T-helper 2 cell (primary cell): Measurements from ENCODE around the gene KCNQ1.

Source experiments
- DNase-seq, 5 experiments: peaks; one replicate each; pipeline versions ENCODE4 v3.0.0 to v3.0.0-alpha.2; 2012 to 2022

The KCNQ1 gene

GRCh38 chr11:2426221-2426620 is 18.6 kb upstream of the KCNQ1 start:
- no peak for DNase-seq

DNA sequence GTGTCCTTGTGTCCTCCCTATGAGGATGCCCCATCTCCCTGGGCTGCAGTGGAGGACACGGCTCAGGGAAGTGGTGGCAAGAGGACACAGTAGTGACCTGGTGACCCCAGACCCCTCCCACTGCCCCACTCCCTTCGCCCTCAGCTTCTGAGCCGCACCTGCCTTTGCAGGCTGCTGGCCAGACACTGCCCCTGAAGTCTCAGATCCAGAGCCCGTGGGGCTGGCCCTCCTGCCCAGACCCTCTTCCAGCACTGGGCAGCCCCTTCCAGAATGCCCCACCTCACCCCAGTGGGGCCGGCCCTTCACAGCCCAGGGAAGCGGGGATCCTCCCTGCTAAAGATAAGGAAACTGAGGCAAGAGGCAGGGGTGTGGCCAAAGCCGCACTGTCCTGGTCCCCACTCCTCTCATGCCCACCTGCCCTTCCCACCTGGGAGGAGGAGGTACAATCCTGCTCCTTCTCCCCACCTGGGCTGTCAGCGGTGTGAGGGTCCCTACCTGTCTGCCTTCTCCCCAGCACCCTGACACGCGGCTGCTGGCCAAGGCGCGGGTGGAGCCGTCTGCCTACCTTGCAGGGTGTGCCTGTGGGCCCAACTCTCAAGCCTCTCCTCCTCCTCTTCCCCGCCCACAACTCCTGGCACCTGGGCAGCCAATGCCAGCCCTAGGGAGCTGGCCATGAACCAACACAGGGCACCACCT is 17.8 kb upstream of the KCNQ1 start:
- DNase-seq: no peak

GRCh38 chr11:2427721-2428321 is 17.0 kb upstream of the KCNQ1 start:
- no peak for DNase-seq

DNA sequence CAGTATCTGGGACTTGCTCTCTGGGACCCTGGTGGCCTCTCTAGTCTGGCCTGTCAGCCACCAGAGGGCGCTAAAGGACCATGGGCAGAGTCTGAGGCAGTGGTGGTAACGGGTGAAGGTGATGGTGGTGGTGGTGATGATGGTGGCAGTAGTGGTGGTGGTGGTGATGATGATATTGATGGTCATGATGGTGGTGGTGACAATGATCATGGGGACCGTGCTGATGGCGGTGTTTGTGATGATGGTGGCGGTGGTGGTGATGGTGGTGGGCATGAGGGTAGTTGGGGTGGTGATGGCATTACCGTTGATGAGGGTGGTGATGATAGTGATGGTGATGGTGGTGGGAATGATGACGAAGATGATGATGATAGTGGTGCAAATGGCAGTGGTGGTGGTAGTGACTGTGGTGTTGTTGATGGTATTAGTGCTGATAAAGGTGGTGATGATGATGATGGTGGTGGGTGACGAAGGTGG is 16.4 kb upstream of the KCNQ1 start:
- peak; percentile 68 to 80 (median 71) for DNase-seq

DNA sequence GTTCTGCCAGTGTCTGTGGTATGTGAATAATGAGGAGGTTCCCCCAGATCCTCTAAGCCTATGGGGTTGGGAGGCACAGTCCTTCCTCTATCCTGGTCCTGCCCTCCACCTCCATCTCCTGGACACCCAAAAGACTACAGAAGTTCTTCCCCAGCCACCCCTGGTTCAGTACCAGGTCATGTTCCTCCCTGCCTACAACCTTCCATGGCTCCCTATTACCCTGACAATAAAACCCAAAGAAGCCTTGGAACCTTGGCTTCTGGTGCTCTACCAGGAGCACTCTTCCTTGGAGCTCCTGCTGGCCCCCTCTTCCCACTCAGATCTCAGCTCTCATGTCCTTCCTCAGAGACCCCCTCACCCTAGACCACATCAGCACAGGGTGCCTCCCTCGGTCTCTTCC is 13.4 kb upstream of the KCNQ1 start:
- no peak for DNase-seq

DNA sequence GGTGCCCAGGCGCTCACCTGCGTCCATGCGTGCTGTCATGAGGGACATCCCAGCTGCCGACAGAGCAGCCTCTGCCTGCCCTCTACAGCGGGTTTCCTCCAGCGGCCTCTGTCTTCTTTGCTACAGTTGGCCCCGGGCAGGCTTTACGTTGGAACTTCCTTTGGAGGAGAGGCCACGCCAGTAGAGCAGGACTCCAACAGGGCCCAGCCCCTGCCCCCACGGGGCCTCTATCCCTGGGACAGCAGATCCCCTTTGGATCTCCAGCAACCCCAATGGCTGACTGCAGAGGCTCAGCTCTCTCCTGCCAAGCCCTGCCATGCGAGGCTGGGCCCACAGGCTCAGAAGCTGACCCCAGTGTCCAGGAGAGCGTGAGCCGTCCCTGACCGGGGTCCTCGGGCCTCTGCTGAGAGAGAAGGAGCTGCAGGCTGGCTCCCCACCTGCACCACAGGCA is 12.6 kb upstream of the KCNQ1 start:
- DNase-seq: no peak

DNA sequence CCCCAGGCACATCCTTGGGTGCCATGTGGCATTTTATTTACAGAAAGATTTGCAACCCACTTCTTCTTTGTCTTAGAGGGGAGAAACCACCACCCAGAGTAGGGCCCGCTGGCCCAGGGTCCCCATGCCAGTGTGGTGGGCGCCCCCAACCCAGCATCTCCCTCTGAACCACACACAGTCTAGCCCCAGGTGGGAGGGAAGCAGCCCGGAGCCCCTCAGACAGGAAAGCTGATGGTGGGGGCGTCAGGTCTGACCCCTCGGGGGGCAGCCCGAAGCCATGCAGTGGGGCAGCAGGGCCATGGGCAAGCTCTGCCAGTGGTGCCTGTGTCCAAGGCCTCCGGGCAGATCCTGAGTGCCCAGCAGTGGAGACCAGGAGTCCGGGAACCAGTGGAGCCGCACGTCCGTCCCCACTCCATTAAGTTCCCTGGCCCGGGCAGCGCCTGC is 12.2 kb upstream of the KCNQ1 start:
- DNase-seq: peak in 1 of 5 experiments; percentile 8

DNA sequence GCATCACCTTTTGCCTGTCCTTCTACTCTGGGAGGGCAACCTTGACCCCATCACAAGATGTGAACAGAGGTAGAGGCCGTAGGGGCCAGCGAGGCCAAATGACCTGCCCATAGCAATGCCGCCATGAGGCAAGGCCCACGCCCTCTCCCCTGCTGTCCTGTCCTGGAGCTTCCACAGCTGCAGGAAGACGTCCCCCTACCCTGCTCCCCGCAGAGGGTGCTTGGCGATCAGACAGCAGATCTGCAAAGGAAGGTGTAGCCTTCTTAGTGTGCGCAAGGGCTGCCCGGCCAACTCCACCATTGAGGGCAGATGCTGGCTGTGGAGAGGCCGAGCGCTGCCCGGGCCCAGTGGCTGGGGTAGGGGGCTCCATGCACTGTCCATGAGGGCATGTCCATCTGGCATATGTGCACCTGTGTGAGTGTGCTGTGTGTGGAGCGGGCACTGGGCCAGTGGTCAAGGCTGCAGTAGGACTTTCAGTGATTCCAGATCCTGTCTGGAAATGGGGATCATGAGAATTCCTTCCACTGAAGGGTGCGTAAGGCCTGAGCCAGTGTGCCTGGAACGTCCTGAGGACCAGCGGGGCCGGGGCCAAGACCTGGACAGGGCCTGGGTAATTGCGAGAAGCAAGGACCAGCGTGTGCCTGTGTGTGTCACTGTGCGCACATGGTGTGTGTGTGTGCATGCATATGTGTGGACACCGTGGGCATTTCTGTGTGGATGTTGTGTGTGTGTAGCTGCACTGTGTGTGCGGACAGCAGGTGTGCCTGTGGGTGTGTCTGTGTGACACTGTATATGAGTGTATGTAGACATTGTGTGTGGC is 11.5 kb upstream of the KCNQ1 start:
- no peak for DNase-seq

GRCh38 chr11:2434008-2434407 is 10.8 kb upstream of the KCNQ1 start:
- DNase-seq: no peak

GRCh38 chr11:2434506-2435255 is 10.1 kb upstream of the KCNQ1 start:
- DNase-seq: no peak

DNA sequence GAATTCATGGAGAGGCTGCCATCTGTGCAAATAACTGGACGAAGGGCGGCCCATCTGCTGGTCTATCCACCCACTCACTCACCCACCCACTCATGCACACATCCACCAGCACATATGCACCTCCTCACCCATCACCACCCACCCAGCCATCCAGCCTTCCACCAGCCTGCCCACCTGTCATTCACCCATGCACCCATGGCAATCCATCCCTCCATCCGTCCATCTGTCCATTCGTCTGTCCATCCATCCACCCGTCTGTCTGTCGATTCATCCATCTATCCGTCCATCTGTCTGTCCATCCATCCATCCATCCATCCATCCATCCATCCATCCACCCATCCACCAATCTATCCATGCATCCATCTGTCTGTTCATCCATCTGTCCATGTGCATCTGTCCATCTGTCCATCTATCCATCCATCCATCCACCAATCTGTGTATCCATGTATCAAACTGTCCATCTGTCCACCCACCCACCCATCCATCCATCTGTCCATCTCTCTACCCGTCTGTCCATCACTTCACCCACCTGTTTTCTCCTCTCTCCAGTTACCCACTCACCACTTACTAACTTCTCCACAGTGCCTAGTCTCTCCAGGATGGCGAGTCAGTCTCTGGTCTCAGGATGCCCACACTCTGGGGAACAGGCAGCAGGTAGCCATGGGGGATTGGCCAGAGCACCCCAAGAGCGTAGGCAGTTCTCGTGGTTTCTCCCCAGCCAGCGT is 9.4 kb upstream of the KCNQ1 start:
- no peak for DNase-seq

- DNase-seq: no peak
These were observed 8.7 kb upstream of the KCNQ1 start for GRCh38 chr11:2436013-2436520.

- no peak for DNase-seq
These were observed 8.2 kb upstream of the KCNQ1 start for GRCh38 chr11:2436521-2437031.

- no peak for DNase-seq
These were observed 7.3 kb upstream of the KCNQ1 start for GRCh38 chr11:2437516-2437915.

DNA sequence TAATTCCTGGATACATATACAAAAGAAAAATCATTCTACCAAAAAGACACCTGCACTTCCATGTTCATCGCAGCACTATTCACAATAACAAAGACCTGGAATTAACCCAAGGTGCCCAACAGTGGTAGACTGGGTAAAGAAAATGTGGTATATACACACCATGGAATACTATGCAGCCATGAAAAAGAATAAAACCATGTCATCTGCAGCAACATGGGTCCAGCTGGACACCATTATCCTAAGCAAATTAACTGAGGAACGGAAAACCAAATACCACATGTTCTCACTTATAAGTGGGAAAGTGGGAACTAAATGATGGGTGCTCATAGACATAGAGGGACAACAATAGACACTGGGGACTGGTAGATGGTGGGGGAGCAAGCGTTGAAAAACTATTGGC is 5.0 kb upstream of the KCNQ1 start:
- no peak for DNase-seq

DNA sequence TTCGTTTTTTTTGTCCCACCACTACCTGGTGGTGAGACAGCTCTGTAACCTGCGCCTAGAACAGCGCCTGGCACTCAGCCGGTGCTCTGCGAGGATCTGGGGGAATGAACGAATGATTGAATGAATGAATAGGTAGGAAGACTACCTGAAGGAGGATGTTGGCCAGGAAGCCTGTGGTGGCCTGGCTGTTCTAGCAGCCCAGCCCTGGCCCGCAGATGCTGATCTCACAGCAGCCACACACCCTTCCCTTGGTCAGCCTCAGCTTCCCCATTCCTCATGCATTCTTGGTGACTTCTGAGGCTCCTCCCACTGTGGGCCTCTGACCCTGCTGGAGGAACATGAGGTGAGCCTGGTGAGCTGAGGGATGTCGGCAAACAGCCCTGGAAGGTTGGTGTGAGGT is 4.2 kb upstream of the KCNQ1 start:
- no peak for DNase-seq

GRCh38 chr11:2441171-2441570 is 3.6 kb upstream of the KCNQ1 start:
- no peak for DNase-seq

- peak in 2 of 5 experiments; percentile 35 to 45 for DNase-seq
These were observed 2.2 kb upstream of the KCNQ1 start for GRCh38 chr11:2442589-2442988.

- DNase-seq: no peak
These were observed 1.4 kb upstream of the KCNQ1 start for GRCh38 chr11:2443406-2443805.

DNA sequence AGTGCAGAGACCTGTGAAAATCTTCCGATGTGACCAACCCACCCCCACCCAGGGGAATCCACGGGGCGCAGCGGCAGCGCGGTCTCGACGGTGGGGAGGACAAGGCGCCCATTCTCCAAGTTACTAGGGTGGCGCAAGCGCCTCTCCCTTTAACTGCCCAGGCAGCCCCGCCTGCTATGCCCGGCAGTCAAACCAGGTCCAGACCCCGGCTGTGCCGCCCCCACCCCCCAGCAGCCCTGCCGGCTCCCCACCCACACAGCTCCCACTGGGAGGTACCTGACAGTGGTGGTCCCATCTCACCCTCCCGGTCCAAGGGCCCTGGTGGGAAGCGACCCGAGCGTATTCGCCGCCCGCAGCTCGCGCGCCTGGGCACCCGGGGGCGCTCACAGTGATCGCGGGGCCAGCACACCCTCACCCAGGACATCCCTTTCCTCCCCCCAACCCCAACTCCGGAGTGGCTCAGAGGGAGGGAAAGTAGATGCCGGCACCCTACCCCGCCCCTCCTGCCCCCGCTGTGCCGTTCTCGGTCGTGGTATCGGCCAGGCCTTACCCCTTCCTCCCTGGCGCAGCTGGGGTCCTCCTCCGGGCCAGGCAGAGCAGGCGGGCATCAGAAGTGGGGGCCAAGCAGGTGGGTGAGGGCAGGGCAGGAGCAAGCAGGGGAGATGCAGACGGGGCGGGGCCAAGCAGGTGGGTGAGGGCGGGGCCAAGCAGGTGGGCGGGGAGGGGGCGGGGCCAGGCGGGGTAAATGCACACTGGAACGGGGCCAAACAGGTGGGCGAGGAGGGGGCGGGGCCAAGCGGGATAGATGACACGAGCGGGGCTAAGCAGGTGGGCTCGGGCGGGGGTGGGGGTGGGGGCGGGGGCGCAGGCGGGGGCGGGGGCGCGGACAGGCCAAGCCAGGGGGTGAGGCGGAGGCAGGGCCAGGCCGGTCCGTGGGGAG is 657 bp upstream of the KCNQ1 start, which contains the start of gene TRPM5:
Gene TRPM5, minus strand, starts transcription at position 634 of the 940 bp plus-strand sequence. CDS start 21,478 bp downstream, outside the sequence.
- DNase-seq: peak in 4 of 5 experiments; percentile 33 to 70 (median 62)
